ENCODE data around the gene SLC25A28. TPM values are rescaled to one million over a fixed set of nuclear protein-coding genes. Genes with fewer than 3 reads are reported as not detected.
A peak's percentile ranks its signal among the peaks of the same experiment; 100 is the strongest.

The SLC25A28 gene
- total RNA-seq, result 10 to 100 TPM; 16.0 to 50.6 TPM

GRCh38 chr10:99619851-99620710 is at the start of gene SLC25A28:
SLC25A28 (minus strand) TSS chr10:99620439; CDS start chr10:99620335, 104 bp downstream.
- peak; percentile 97 for DNase-seq (ENCODE audit: low spot score)
- Histone ChIP-seq H3K9me3 (no peaks in the 10 kb centered on the region), H3K4me1 (replicated peaks) (peaks cover 7% of the 10 kb centered on the region), H3K4me3 (peak within 1 kb of the TSS; percentile 83 to 84), H3K36me3 (no peaks in the 10 kb centered on the region), H3K27me3 (replicated peaks; ENCODE audit: insufficient read depth) (no peaks in the 10 kb centered on the region), H3K27ac (peak within 1 kb of the TSS; percentile 97 to 98)
- 2% methylated on average over 57 of the region's 75 CpGs for WGBS
- TF ChIP-seq POLR2AphosphoS5 (IDR thresholded peaks at IDR 0.05) (peak; percentile 95), POLR2A (IDR thresholded peaks at IDR 0.05) (peak; percentile 22), CTCF (IDR thresholded peaks at IDR 0.05) (no peak)
- intact Hi-C loops (cut with DNase I), result loop anchor here (2.0 kb wide), 2 partner anchors 89 to 189 kb away; partner anchors contain the start of gene GOT1

GRCh38 chr10:99667108-99667751 is 47.0 kb upstream of the SLC25A28 start:
- intact Hi-C loops (cut with DNase I), result no loop called here
- no peak for TF ChIP-seq CTCF (IDR thresholded peaks at IDR 0.05)
- TF ChIP-seq POLR2A (IDR thresholded peaks at IDR 0.05), result no peak
- no peak for TF ChIP-seq POLR2AphosphoS5 (IDR thresholded peaks at IDR 0.05)
- Histone ChIP-seq H3K36me3 (no peaks in the 10 kb centered on the region), H3K4me3 (no peak overlapping the region), H3K27ac (no peak overlapping the region), H3K9me3 (no peaks in the 10 kb centered on the region), H3K27me3 (replicated peaks; ENCODE audit: insufficient read depth) (no peaks in the 10 kb centered on the region), H3K4me1 (replicated peaks) (no peaks in the 10 kb centered on the region)
- DNase-seq (ENCODE audit: low spot score), result no peak
- 75% methylated on average over 4 of the region's 4 CpGs for WGBS

- Histone ChIP-seq H3K9me3 (no peaks in the 10 kb centered on the region), H3K4me1 (replicated peaks) (no peaks in the 10 kb centered on the region), H3K27me3 (replicated peaks; ENCODE audit: insufficient read depth) (no peaks in the 10 kb centered on the region), H3K4me3 (no peak overlapping the region), H3K36me3 (no peaks in the 10 kb centered on the region), H3K27ac (no peak overlapping the region)
- 98% methylated on average over 2 of the region's 2 CpGs for WGBS
- TF ChIP-seq POLR2AphosphoS5 (IDR thresholded peaks at IDR 0.05), result no peak
- TF ChIP-seq CTCF (IDR thresholded peaks at IDR 0.05), result no peak
- no peak for TF ChIP-seq POLR2A (IDR thresholded peaks at IDR 0.05)
- intact Hi-C loops (cut with DNase I), result no loop called here
- DNase-seq (ENCODE audit: low spot score), result no peak
Observed at GRCh38 chr10:99665304-99665703, 45.1 kb upstream of the SLC25A28 start.

GRCh38 chr10:99661377-99661763 is 41.1 kb upstream of the SLC25A28 start:
- intact Hi-C loops (cut with DNase I), result no loop called here
- 70% methylated on average over 6 of the region's 6 CpGs for WGBS
- H3K27ac ChIP-seq, result no peak overlapping the region
- H3K27me3 ChIP-seq (replicated peaks; ENCODE audit: insufficient read depth), result no peaks in the 10 kb centered on the region
- TF ChIP-seq POLR2A (IDR thresholded peaks at IDR 0.05) (no peak), POLR2AphosphoS5 (IDR thresholded peaks at IDR 0.05) (no peak), CTCF (IDR thresholded peaks at IDR 0.05) (no peak)
- no peaks in the 10 kb centered on the region for H3K36me3 ChIP-seq
- H3K4me3 ChIP-seq, result no peak overlapping the region
- H3K9me3 ChIP-seq, result no peaks in the 10 kb centered on the region
- no peaks in the 10 kb centered on the region for H3K4me1 ChIP-seq (replicated peaks)
- DNase-seq (ENCODE audit: low spot score), result no peak

Data from prostate gland (tissue), 2 donors.